Smooth muscle cell (in vitro differentiated cells): ENCODE measurements around the gene NAIF1. TPM values are rescaled to one million over a fixed set of nuclear protein-coding genes. Genes with fewer than 3 reads are reported as not detected.

ENCODE experiments used
- DNase-seq: peaks from one replicate; lab custom pipeline; 2025; ENCODE audit not compliant: unreplicated experiment; lab: John Stamatoyannopoulos, UW
- H2AFZ ChIP-seq: fragments of 200-600 bp; sonication (generic); 2 replicates; pipeline ENCODE4 v1.6.0; 2016; ENCODE audit warnings: antibody characterized with exemption, low read depth, mild to moderate bottlenecking
- H3F3A ChIP-seq: fragments of 200-600 bp; sonication (generic); 2 replicates; pipeline ENCODE4 v1.6.0; 2017; ENCODE audit warnings: antibody characterized with exemption, low read depth
- H3K27ac ChIP-seq: fragments of 200-600 bp; sonication (generic); 2 replicates; pipeline ENCODE4 v1.5.1; 2016; ENCODE audit warnings: low read depth, mild to moderate bottlenecking
- H3K27me3 ChIP-seq: fragments of 200-600 bp; sonication (generic); 2 replicates; pipeline ENCODE4 v1.6.1; 2016; ENCODE audit warnings: low read depth, mild to moderate bottlenecking
- H3K36me3 ChIP-seq: fragments of 200-600 bp; sonication (generic); 2 replicates; pipeline ENCODE4 v1.5.1; 2016; ENCODE audit warnings: low read depth
- H3K4me1 ChIP-seq: fragments of 200-600 bp; sonication (generic); 2 replicates; pipeline ENCODE4 v1.5.1; 2016; ENCODE audit warnings: low read depth
- H3K4me2 ChIP-seq: fragments of 200-600 bp; sonication (generic); 2 replicates; pipeline ENCODE4 v1.6.0; 2016; ENCODE audit warnings: mild to moderate bottlenecking
- H3K4me3 ChIP-seq: fragments of 200-600 bp; sonication (generic); 2 replicates; pipeline ENCODE4 v1.5.1; 2016; ENCODE audit warnings: mild to moderate bottlenecking
- H3K79me2 ChIP-seq: fragments of 200-600 bp; sonication (generic); 2 replicates; pipeline ENCODE4 v1.6.0; 2016; ENCODE audit warnings: low read depth, mild to moderate bottlenecking
- H3K9ac ChIP-seq: fragments of 200-600 bp; sonication (generic); 2 replicates; pipeline ENCODE4 v1.6.0; 2016; ENCODE audit warnings: low read depth
- H3K9me3 ChIP-seq: fragments of 200-600 bp; sonication (generic); replicated peaks from 2 replicates; pipeline ENCODE4 v1.5.1; 2016; ENCODE audit warnings: low read depth
- H4K20me1 ChIP-seq: fragments of 200-600 bp; sonication (generic); 2 replicates; pipeline ENCODE4 v1.6.0; 2016; ENCODE audit warnings: low read depth
- CTCF ChIP-seq: fragments of 200-600 bp; sonication (generic); IDR thresholded peaks from 2 replicates; pipeline ENCODE4 v1.5.1; 2017; ENCODE audit warnings: borderline replicate concordance, mild to moderate bottlenecking, antibody characterized with exemption; ENCODE audit not compliant: insufficient read depth, poor library complexity, severe bottlenecking
- WGBS: methylation state at CpG from one replicate; pipeline ENCODE4 v1.1.7; 2016; ENCODE audit warnings: low lambda C conversion rate; 5-methylcytosine and 5-hydroxymethylcytosine counted together
- polyA plus RNA-seq: library from polyadenylated mRNA; unstranded; fragments of >200 nt; fragmentation: Nextera tagmentation; extraction: Ambion mirVana; gene quantifications from 2 replicates; pipeline ENCODE4 v1.2.1, GENCODE V29; 2016
- total RNA-seq: library from RNA; depleted of rRNA; stranded (reverse); fragments of >200 nt; gene quantifications from 2 replicates; pipeline ENCODE4 v1.2.3, GENCODE V29; 2014

Gene NAIF1
- total and polyA plus RNA-seq, 2 experiments from 2014 or later, result 3.8 to 6.7 TPM

GRCh38 chr9:128093011-128093410 lies 25.9 kb upstream of the NAIF1 start:
- Histone ChIP-seq H3K4me3 (no peak overlapping the region), H3K27ac (peak overlapping the region; percentile 99), H3K9me3 (no peaks in the 10 kb centered on the region), H3K79me2 (peaks cover 48% of the 10 kb centered on the region), H3K4me1 (peaks cover 12% of the 10 kb centered on the region), H3K36me3 (no peaks in the 10 kb centered on the region), H2AFZ (no peak overlapping the region), H3K9ac (peak overlapping the region; percentile 90), H3K27me3 (no peaks in the 10 kb centered on the region), H3K4me2 (no peak overlapping the region), H4K20me1 (peaks cover 13% of the 10 kb centered on the region), H3F3A (peaks cover 27% of the 10 kb centered on the region)
- no peak for TF ChIP-seq CTCF
- WGBS, result 96% methylated on average over 4 of the region's 4 CpGs
- no peak for DNase-seq

- 90% methylated on average over 16 of the region's 16 CpGs for WGBS
- no peak for DNase-seq
- H2AFZ ChIP-seq, result no peak overlapping the region
- peaks cover 19% of the 10 kb centered on the region for H4K20me1 ChIP-seq
- H3K36me3 ChIP-seq, result no peaks in the 10 kb centered on the region
- H3F3A ChIP-seq, result peaks cover 27% of the 10 kb centered on the region
- H3K4me2 ChIP-seq, result no peak overlapping the region
- H3K79me2 ChIP-seq, result peaks cover 51% of the 10 kb centered on the region
- peak overlapping the region; percentile 99 for H3K27ac ChIP-seq
- H3K9me3 ChIP-seq, result no peaks in the 10 kb centered on the region
- no peak for TF ChIP-seq CTCF
- H3K27me3 ChIP-seq, result no peaks in the 10 kb centered on the region
- H3K4me3 ChIP-seq, result no peak overlapping the region
- H3K9ac ChIP-seq, result peak overlapping the region; percentile 90
- H3K4me1 ChIP-seq, result peaks cover 6% of the 10 kb centered on the region
Observed at GRCh38 chr9:128092199-128092977, 25.3 kb upstream of the NAIF1 start.

GRCh38 chr9:128091571-128091970 lies 24.5 kb upstream of the NAIF1 start:
- peaks cover 6% of the 10 kb centered on the region for H3K4me1 ChIP-seq
- peaks cover 27% of the 10 kb centered on the region for H3F3A ChIP-seq
- TF ChIP-seq CTCF, result no peak
- no peaks in the 10 kb centered on the region for H3K27me3 ChIP-seq
- DNase-seq, result no peak
- H3K79me2 ChIP-seq, result peaks cover 47% of the 10 kb centered on the region
- no peaks in the 10 kb centered on the region for H3K9me3 ChIP-seq
- H3K9ac ChIP-seq, result no peak overlapping the region
- WGBS, result 72% methylated on average over 13 of the region's 13 CpGs
- H3K36me3 ChIP-seq, result no peaks in the 10 kb centered on the region
- peaks cover 21% of the 10 kb centered on the region for H4K20me1 ChIP-seq
- no peak overlapping the region for H3K4me2 ChIP-seq
- no peak overlapping the region for H3K27ac ChIP-seq
- no peak overlapping the region for H3K4me3 ChIP-seq
- H2AFZ ChIP-seq, result no peak overlapping the region

- Histone ChIP-seq H3K4me2 (no peak overlapping the region), H3K9me3 (no peaks in the 10 kb centered on the region), H3K27me3 (no peaks in the 10 kb centered on the region), H3K4me3 (no peak overlapping the region), H3K36me3 (no peaks in the 10 kb centered on the region), H2AFZ (no peak overlapping the region), H4K20me1 (peaks cover 21% of the 10 kb centered on the region), H3K79me2 (peaks cover 45% of the 10 kb centered on the region), H3K9ac (no peak overlapping the region), H3K4me1 (peaks cover 6% of the 10 kb centered on the region), H3K27ac (no peak overlapping the region), H3F3A (peaks cover 27% of the 10 kb centered on the region)
- DNase-seq, result no peak
- no peak for TF ChIP-seq CTCF
- 77% methylated on average over 13 of the region's 13 CpGs for WGBS
Observed at GRCh38 chr9:128091144-128091543, 24.0 kb upstream of the NAIF1 start.
